GM12864 (cell line): Measurements from ENCODE around the gene HNRNPA0.

Experiments
- DNase-seq: peaks from one replicate; pipeline ENCODE4 v3.0.0-alpha.2; 2011; ENCODE audit warnings: low read depth
- H3K4me3 ChIP-seq: 2 replicates; pipeline ENCODE4 v1.5.1; 2011; ENCODE audit warnings: mild to moderate bottlenecking, low read depth, low read length, control low read depth
- CTCF ChIP-seq: IDR thresholded peaks from 2 replicates; pipeline ENCODE4 v1.5.1; 2011; ENCODE audit warnings: low read depth, mild to moderate bottlenecking, moderate library complexity, low read length, control low read depth, inconsistent platforms; ENCODE audit errors: missing control alignments

Gene HNRNPA0

GRCh38 chr5:137741718-137742117, 12.4 kb downstream of the HNRNPA0 start:
- no peak for TF ChIP-seq CTCF
- no peak for DNase-seq
- H3K4me3 ChIP-seq = no peak overlapping the region

- TF ChIP-seq CTCF = no peak
- H3K4me3 ChIP-seq = no peak overlapping the region
- no peak for DNase-seq
Observed at GRCh38 chr5:137739737-137740136, 14.4 kb downstream of the HNRNPA0 start.

DNA sequence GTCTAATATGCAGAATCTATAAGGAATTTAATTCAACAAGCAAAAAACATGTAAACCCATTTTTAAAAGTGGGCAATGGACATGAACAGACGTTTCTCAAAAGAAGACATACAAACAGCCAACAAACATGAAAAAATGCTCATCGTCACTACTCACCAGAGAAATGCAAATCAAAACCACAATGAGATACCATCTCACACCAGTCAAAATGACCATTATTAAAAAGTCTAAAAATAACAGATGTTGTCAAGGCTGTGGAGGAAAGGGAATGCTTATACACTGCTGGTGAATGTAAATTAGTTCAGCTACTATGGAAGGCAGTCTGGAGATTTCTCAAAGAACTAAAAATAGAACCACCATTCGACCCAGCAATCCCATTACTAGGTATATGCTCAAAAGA, 15.2 kb downstream of the HNRNPA0 start:
- DNase-seq = no peak
- no peak for TF ChIP-seq CTCF
- H3K4me3 ChIP-seq = no peak overlapping the region

DNA sequence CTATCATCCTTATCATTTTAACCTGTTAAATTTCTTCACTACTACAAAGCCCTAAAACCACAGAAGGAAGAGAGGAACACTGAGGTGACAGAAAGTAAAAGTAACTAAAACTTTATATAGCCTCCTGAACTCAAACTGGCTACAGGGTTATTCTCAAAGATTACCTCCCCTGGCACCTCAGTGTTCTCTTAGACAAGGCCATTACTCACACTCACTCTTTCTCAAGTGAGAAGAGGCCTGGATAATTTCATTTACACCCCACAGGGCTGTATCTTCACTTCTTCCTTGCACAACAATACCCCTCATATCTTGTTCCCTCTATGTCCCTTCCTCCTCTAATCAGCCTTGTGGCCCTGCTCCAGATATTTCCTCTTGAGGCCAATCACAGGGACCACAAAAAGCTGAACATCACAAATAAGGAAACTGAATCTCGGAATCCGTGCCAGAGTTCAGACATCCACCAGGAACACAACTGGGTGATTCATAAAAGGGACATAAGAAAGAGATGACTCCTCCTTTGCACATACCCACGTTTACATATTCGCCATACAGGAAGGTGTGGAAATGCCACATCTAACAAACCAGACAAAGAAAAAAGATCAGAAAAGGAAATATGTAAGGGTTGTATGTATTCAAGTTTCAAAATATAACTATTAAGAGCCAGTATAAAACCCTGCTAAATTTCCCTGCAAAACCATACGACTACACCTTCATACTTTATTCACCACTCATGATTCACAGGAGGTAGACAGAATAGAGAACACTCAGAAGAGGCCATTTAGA, 16.6 kb downstream of the HNRNPA0 start:
- no peak for DNase-seq
- TF ChIP-seq CTCF = no peak
- H3K4me3 ChIP-seq = no peak overlapping the region

DNA sequence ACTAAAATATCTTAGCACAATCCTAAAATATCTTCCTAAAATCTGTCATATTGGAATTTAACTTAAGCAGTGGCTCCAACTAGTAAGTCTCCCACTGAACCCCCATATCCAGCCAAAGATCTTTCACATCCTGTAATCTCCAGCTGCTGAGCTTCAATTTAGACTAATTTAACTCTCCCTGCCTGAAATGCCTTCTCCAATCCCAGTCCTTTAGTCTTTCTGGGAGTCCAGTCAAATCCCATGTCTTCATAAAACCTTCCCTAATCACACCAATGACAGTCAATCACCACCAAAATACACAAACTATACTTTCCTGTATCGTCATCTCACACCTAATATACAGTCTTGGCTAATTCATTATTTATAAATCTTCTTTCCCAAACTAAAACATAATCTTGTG, 17.7 kb downstream of the HNRNPA0 start:
- no peak for DNase-seq
- TF ChIP-seq CTCF = no peak
- H3K4me3 ChIP-seq = no peak overlapping the region

GRCh38 chr5:137735555-137736284, 18.4 kb downstream of the HNRNPA0 start, which contains the start of gene KLHL3:
Gene KLHL3 (minus strand): TSS chr5:137736089. CDS start chr5:137735646, 443 bp downstream.
- peak; percentile 2 for TF ChIP-seq CTCF
- DNase-seq = no peak
- H3K4me3 ChIP-seq = peak within 1 kb of the TSS; percentile 40
